ENCODE measurements around the gene ISYNA1. TPM values are rescaled to one million over a fixed set of nuclear protein-coding genes. Genes with fewer than 3 reads are reported as not detected.

ISYNA1 gene
- total and polyA plus RNA-seq, 2 of the 13 experiments (the other 11 are each of a cell fraction or from before 2014, with no cell fraction given) = 29.6 to 48.5 TPM

GRCh38 chr19:18388100-18388959, 49.6 kb downstream of the ISYNA1 start (continued):
- no peak for TF ChIP-seq RCOR2 (CRISPR knock-in tag; IDR thresholded peaks at IDR 0.05)
- no peak for TF ChIP-seq PHB2 (IDR thresholded peaks at IDR 0.05; ENCODE audit: partially characterized antibody)
- TF ChIP-seq FOXA1 (IDR thresholded peaks at IDR 0.05) = no peak
- TF ChIP-seq FOXA1 (CRISPR knock-in tag; IDR thresholded peaks at IDR 0.05) = peak; percentile 19
- TF ChIP-seq ATM (IDR thresholded peaks at IDR 0.05; ENCODE audit: borderline replicate concordance) = no peak
- TF ChIP-seq RBM22 (optimal IDR thresholded peaks at IDR 0.05; ENCODE audit: low read length) = no peak
- TF ChIP-seq ZNF282 (IDR thresholded peaks at IDR 0.05; ENCODE audit: partially characterized antibody) = no peak
- no peak for TF ChIP-seq NR2F6 (IDR thresholded peaks at IDR 0.05)
- 0 out of 2 replicates have a peak, but pooled peaks have one; percentile 20 for TF ChIP-seq NR2F6 (CRISPR knock-in tag; IDR thresholded peaks at IDR 0.05)
- TF ChIP-seq ZNF33A (CRISPR knock-in tag; IDR thresholded peaks at IDR 0.05; ENCODE audit: borderline replicate concordance) = no peak
- TF ChIP-seq ZNF441 (CRISPR knock-in tag; IDR thresholded peaks at IDR 0.05; ENCODE audit: borderline replicate concordance) = 0 out of 2 replicates have a peak, but pooled peaks have one; percentile 80
- TF ChIP-seq ZKSCAN5 (CRISPR knock-in tag; IDR thresholded peaks at IDR 0.05) = no peak
- TF ChIP-seq ZNF251 (CRISPR knock-in tag; IDR thresholded peaks at IDR 0.05) = peak; percentile 76; the same call in 1 of the 2 replicates
- no peak for TF ChIP-seq NFATC3 (CRISPR knock-in tag; IDR thresholded peaks at IDR 0.05)
- TF ChIP-seq ZNF574 (CRISPR knock-in tag; IDR thresholded peaks at IDR 0.05) = peak; percentile 63
- TF ChIP-seq CREM (IDR thresholded peaks at IDR 0.05) = no peak
- TF ChIP-seq CREM (CRISPR knock-in tag; IDR thresholded peaks at IDR 0.05) = no peak; the same call in 1 of the 2 replicates
- 0 out of 2 replicates have a peak, but pooled peaks have one; percentile 40 for TF ChIP-seq CREBL2 (CRISPR knock-in tag; IDR thresholded peaks at IDR 0.05; ENCODE audit: borderline replicate concordance)
- peak; percentile 37; the same call in 1 of the 3 replicates for TF ChIP-seq MXI1 (IDR thresholded peaks at IDR 0.05; ENCODE audit: borderline replicate concordance, low read depth, low read length)
- TF ChIP-seq RXRA (CRISPR knock-in tag; IDR thresholded peaks at IDR 0.05) = peak; percentile 76; the same call in 1 of the 2 replicates
- TF ChIP-seq BATF2 (CRISPR knock-in tag; IDR thresholded peaks at IDR 0.05) = peak; percentile 91
- TF ChIP-seq RNF2 (conservative IDR thresholded peaks at IDR 0.05; ENCODE audit: low read depth) = peak; percentile 46; the same call in 1 of the 2 replicates
- peak; percentile 68 for TF ChIP-seq YEATS4 (CRISPR knock-in tag; IDR thresholded peaks at IDR 0.05; ENCODE audit: borderline replicate concordance)
- TF ChIP-seq ZNF383 (CRISPR knock-in tag; IDR thresholded peaks at IDR 0.05; ENCODE audit: borderline replicate concordance) = peak; percentile 69; the same call in 1 of the 2 replicates
- no peak for TF ChIP-seq ZNF496 (CRISPR knock-in tag; IDR thresholded peaks at IDR 0.05; ENCODE audit: insufficient replicate concordance)
- TF ChIP-seq TCF7L2 (IDR thresholded peaks at IDR 0.05; ENCODE audit: low read depth, low read length) = no peak
- peak; percentile 92; the same call in 1 of the 2 replicates for TF ChIP-seq PAF1 (CRISPR knock-in tag; IDR thresholded peaks at IDR 0.05)
- TF ChIP-seq SNRNP70 (IDR thresholded peaks at IDR 0.05; ENCODE audit: low read depth, low read length) = peak; percentile 90; the same call in 1 of the 2 replicates
- peak; percentile 75; the same call in 1 of the 2 replicates for TF ChIP-seq ZNF567 (CRISPR knock-in tag; IDR thresholded peaks at IDR 0.05; ENCODE audit: borderline replicate concordance)
- TF ChIP-seq TOPORS (CRISPR knock-in tag; IDR thresholded peaks at IDR 0.05) = peak; percentile 90
